ENCODE measurements around the gene PLEKHA8.
"Not testable (repeated sequence)": the region's sequence is repeated elsewhere in the genome, so short reads cannot be mapped to it uniquely, and the experiment has no call there.

Gene PLEKHA8

DNA sequence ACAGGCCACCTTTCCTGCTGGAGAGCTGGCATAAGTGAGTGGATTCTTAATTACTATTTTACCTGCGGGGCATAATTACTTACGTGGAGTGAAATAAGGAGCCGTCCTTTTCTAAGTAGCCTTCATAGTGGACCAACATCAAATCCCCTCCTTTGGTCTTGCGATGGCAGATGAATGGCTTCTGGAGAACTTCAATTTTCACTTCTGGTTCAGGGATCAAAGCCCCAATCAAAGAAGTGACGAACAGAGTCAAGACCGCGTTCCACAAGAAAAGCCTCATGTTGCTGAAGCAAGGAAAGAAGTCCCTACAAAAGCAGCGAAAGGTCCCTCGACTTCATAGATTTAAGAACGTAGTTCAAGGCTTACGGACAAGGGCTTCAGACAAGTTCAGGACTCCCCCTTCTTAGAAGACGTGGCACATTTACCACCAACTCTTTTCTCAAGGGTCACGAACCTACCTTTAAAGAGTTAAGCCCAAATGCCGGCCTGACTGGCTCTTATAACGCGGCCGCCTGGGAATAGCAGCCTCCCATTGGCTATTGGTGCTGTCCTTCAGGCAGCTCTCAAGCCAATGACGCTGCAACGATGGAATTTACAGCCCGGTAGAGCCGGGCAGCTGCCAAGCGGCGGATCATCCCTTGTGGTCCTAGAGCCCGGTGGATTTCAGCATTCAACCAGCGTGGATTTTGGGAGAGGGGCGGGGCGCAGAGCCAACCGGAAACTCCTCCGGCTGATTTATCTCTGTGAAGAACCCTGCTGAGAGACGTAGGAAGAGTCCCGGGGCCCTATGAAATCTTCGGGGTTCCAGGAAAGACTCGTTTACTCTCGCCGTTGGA, 1.8 kb upstream of the PLEKHA8 start, which contains the start of gene FKBP14:
Gene FKBP14, minus strand, starts transcription at position 474 of the 836 bp plus-strand sequence. Its CDS starts 194 bp downstream, at position 280.
- DNase-seq, result peak; percentile 98

DNA sequence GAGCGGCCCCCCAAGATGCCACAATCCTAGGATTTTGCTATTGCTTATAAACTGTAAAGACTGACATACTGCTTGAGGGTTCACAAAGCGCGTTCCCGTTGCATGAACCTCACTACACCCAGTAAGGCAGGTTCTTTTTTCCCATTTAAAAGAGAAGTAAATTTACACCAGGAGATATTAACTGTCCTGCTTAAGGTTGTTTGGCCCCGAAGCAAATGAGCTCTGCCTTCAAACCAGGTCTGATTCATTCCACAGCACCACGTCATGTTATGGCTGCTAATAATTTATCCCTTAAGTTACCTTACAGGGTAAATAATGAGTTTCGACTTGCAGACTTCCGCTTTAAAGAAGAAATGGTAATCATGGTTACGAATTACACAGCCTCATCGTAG, 1.2 kb upstream of the PLEKHA8 start:
- DNase-seq, result no peak

DNA sequence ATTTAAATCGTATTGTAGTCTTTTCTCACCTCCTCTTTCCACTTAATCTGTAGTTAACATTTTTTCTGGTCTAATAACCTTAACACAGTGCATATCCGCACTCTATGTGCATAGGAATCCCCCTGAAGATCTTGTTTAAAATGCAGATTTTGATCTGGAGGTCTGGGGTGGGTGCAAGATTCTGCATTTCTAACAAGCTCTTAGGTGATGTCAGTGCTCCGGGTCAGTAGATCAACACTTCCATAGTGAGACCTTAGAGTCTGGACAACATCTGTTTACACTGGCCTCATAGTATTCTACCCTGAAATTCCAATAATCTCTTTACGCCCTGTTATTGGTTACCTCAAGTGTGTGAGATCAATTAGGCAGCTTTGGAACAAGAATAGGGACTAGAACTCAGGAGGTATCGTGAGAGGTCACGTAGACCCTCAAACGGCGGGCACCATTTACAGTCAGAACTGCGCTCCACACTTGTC, 434 bp upstream of the PLEKHA8 start:
- no peak for DNase-seq

DNA sequence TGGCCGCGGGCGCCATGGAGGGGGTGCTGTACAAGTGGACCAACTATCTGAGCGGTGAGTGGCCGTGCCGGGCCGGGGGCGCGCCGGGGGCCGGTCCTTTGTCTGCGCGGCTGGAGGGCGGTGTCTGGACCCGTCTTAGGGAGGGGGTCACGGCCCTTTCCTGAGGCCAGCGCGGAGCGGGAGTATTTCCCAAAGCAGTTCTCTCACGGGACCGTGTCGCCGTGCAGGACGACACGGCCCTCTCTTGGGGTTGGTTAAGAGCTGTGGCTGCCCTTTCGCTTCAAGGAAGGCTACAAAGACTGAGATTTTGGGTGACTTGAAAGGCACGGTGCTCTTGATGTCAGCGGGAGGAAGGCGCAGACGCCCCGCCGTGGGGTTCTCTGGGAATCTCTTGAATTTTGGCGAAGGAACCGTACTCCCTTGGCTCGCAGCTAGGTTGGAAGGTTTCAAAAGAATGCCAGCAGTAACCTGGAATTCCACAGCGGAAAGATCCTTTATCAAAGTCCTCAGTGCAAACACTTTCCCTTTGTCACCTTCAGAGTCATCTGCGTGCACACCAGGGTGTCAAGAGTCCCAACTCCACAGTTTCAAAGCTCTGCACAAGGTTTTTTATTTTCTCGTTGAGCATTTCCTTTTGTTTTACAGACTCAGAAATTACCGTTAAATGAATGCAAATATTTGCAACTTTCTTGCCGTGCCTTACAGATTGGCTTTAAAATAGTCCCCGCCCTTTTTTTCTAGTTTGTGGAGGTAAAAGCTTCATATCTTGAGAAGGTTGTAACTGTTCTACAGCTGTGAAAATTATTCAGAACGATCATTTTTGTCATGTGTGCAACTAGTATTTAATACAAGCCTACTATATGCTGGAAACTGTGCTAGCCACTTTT, 780 bp downstream of the PLEKHA8 start:
- DNase-seq, result no peak

DNA sequence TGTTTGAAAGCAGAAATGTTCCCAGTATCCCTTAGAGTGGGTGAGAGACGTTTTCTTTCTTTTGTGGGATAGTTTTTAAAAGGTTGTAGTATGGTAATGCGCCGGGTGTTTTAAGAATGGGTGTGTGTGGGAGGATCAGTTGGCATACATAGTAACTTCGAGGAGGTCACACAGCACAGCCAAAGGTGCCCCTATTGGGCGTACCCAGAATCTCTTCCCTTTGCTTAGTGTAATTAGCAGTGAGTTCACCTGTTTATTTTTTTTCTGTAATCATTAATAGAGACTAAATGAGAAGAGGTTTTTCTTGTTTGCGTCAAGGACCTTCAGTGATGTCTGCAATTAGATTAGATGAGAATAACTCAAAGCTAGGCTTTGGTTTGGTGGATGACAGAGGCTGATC, 1.5 kb downstream of the PLEKHA8 start:
- no peak for DNase-seq

DNA sequence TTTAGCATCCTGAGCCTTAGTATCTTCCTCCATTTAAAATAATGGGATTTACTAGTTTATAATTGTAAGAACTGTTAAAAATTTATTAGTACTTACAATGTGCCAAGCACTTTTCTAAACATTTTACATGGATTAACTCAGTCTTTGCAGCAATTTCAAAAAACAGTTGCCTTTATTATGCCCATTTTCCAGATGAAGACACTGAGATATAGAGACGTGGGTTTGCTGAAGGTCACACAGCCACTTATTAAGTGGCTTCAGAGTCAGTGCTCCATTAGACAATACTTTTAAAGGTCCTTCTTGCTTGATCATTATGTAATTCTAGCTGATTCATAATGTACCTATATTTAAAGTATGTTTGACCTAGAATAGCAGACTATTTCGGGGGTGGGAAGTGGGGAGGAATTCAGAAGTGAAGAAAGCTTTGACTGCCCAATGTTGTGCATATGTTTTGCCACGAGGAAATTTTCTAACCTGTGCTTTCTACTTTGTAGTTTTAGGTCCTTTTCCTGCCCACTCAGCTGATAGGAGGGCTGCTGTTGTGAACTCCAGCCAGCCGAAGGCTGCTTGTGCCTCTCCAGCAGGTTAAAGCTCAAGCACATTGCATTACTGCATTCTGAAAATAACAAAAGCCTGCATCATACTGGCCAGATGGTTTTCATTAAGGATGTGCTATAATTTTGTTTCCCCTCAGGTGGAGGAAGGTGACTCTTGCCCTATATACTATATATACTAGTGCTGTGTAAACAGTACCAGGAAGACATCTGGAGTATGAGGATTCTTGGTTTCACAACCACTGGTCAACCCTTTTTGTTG, 4.3 kb downstream of the PLEKHA8 start:
- no peak for DNase-seq

DNA sequence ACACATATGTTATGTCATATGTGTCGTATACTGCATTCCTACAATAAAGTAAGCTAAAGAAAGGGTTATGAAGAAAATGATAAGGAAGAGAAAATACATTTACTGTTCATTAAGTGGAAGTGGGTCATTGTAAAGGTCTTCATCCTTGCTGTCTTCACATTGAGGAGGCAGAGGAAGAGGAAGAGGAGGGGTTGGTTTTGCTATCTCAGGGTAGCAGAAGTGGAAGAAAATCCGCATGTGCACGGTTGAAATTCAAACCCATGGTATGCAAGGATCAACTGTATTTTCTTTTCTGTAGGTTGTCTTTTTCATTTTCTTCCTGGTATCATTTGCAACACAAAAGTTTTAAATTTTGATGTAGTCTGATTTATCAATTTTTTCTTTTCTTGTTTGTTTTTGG, 6.3 kb downstream of the PLEKHA8 start:
- no peak for DNase-seq

DNA sequence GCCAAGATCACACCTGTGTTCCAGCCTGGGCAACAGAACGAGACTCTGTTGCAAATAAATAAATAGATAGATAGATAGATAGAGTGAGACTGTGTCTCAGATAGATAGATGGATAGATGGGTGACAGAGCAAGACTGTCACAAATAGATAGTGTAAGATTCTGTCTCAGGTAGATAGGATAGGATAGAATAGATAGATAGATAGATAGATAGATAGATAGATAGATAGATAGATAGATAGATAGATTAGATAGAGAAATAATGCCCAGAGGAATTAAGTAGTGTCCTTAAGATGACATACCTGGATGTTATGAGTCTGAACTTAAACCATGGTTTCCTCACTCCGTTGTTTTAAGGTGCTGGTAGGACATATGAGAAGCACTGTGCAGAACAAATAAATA, 8.0 kb downstream of the PLEKHA8 start:
- no peak for DNase-seq

DNA sequence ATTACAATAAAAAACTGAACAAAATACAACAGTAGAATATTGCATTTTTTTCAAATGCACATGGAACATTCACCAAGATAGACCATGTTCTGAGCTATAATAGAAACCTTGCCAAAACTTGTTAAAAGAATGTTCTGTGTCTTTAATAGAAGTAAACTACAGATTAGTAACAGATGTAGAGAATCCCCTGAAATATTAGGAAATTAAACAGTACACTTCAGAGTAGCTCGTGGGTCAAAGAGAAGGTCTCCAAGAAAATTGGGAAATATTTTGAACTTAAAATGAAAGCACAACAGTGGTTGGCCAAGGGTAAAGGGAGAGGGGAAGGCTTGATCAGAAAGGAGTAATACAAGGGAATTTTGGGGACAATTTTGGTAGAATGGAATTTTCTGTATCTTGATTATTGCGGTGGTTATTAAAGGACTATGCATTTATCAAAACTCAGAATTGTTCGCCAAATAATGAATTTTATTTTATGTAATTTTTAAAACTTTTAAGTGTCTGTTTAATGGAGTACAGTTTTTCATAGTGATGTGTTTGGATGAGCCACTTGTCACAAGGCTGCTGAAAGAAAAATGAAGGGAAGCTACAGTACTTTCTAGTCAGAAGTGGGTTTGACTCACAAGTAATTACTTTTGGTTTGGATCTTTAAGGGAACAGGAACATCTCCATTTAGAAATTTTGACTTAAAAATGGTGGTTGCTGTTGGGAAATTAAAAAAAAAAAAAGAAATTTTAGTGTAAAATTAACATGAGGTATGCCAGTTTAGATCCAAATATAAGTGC, 10.2 kb downstream of the PLEKHA8 start:
- no peak for DNase-seq

DNA sequence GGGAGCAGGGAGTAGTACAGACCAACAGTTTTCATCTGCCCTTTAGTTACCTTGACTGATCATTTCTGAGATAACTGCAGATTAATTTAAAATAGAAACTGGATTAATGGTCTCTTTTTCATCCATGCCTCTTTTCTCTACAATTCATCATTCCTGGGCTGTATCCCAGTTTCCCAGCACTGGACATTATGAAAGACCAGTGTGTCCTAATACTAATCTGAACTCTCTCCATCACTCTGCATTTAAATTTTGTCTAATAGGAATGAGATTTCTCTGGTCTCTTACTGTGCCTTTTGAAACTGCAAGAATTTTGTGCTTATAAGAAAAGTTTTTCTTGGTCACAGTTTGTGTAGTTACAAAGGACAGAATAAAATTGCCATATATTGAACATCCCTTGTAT, 12.7 kb downstream of the PLEKHA8 start:
- no peak for DNase-seq

DNA sequence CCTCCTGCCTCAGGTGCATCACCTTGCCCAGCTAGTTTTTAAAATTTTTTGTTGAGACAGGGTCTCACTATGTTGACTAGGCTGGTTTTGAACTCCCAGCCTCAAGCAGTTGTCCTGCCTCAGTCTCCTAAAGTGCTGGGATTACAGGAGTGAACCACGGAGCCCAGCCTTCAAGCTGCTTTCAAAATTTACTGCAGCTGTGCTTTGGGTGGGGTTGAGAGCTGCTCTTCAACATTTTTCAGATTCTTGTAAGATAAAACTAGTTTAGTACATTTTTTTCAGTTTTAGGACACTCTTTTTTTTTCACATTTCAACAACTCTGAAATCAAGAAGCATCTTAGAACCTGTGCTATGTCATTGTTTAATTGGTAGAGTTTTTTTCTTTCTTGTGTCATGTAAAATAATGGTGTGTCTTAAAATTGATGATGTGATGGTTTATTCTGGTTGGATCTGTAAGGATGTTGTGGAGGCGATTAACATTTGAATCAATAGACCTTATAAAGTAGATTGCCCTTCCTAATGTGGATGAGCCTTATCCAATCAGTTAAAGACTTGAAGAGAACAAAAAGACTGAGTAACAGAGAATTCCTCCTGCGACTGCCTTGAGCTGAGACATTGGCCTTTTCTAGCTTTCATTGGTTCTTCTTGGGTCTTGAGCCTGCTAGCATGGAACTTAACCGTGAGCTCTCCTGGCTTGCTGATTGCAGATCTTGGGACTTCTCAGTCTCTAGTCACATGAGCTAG, 13.5 kb downstream of the PLEKHA8 start:
- DNase-seq, result no peak

DNA sequence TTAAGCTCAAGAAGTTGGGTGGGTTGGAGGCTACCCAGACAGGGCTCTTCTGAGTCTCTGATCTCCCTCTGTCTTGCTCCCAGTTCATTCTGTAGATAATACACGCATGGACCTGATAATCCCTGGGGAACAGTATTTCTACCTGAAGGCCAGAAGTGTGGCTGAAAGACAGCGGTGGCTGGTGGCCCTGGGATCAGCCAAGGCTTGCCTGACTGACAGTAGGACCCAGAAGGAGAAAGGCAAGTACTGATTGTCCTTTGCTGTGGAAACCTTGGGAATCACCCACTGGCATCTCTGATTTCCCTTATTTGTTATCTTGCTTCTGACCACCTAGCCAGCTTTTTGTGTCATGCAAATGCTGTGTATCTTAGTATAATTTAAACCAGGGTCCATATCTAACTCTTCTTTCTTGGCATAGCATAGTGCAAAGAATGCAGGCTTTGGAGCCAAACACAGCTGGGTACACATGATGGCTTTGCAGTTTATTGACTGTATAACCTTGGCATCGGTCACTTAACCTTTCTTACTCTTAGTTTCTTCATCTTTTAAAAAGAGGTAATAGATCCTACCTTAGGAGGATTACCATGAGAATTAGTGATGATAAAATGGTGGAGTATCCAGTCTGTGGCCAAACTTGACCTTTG, 18.0 kb downstream of the PLEKHA8 start:
- DNase-seq, result no peak

DNA sequence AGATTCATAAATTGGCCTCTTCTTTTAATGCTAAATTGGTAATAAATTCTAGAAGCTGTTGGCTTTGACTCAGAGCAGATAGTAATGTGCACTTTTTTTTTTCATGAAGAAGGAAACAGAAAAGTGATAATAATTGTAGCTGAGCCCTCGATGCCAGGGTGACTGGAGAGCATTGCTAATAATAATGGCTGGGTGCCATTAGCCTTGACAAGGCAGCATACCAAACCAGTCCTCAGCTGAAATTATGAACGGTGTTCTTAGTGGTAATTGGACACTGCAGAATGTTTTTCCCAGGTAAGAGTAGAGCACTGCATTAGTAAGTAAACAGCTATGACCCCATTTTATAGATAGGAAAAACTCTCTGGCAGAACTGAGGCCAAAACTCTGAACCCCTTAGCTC, 18.9 kb downstream of the PLEKHA8 start:
- no peak for DNase-seq

DNA sequence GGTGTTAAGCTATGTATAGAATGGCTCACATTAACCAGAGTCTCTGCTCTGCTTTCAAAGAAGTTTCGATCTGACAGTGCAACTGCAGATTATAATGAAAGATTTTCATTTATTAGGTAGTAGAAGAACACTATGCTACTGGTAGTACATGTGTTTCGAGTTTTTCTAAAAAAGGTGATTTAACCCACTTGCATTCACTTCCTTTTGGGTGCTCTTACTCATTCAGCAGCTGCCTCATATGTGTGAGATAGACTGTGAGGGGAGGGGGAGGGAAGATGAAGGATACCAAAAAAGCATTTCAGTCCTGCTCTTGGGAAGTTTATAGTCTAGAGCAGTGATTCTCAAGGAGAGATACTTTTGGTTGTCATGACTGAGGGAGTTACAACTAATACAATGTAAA, 20.4 kb downstream of the PLEKHA8 start:
- no peak for DNase-seq

DNA sequence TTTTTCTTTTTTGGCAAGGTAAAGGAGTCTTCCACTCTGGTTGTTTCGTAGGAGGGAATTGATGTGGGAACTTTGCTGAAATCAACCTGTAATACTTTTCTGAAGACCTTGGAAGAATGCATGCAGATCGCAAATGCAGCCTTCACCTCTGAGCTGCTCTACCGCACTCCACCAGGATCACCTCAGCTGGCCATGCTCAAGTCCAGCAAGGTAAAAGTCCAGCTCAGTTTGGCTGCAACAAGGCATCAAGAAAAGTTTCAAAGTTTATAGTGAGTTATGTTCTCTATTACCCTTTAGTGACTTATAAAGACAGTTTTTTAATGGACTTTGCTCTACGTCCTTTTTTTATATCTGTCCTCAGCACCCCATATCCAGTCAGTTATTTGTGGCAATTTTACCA, 21.0 kb downstream of the PLEKHA8 start:
- DNase-seq, result no peak

DNA sequence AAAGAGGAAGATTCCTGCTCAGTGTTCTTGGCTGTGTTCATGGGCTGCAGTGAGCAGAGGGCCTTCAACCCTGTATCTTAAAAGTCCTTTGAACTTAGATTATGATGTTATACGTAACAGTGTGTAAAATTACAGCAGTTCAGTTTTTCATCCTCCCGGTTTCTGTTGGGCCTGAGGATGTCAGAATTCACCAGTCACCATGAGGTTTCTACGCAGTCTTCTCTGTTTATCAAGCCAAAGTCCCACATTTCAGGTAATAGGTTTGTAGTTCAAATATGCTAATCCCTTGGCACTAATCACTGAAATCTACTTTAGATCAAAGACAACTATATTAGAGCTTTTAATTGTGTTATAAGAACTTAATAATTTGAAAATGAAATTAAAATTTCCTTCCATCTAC, 24.9 kb downstream of the PLEKHA8 start:
- DNase-seq, result no peak

DNA sequence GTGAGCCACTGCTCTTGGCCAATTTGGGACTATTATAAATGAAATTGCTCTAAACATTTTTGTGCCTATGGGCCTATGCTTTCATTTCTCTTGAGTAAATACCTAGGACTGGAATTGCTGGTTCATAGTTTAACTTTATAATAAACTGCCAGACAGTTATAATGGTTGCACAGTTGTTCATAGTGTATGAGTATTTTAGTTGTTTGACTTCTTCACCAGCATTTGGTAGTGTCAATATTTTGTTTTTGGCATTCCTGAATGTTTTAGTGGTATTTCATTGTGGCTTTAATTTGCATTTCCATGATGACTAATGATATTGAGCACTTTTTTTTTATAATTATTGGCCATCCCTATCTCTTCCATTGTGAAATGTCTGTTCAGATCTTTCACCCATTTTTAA, 29.5 kb downstream of the PLEKHA8 start:
- DNase-seq, result no peak

DNA sequence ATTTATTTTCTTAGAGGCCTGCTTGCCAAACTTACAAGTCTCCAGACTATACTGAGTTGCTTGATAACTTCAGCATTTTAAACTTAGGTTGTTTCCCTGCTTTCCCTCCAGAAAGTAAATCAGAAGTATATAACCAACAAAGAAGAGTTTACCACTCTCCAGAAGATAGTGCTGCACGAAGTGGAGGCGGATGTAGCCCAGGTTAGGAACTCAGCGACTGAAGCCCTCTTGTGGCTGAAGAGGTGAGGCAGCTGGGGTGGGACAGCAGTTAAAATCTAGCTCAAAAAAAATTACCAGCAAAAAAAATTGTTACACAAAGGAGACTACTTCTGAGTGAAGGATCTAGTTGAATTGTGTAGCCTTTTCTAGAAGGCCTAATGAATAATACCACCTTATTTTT, 33.6 kb downstream of the PLEKHA8 start:
- DNase-seq, result not testable (repeated sequence)

DNA sequence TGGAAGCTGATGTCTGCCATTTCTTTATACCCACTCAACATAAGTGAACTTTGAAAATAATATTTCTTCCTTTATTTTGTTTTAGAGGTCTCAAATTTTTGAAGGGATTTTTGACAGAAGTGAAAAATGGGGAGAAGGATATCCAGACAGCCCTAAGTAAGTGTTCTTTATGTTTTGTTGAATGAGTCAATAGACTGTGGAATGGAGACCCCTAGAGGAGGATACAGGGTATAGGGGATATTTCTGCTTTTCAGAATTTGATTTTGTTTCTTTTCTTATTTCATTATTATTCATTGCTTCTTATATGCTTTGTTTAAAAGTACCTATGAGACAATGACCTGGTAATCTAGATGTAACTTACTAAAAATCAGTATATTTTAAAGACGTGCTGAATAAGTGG, 34.4 kb downstream of the PLEKHA8 start:
- no peak for DNase-seq

DNA sequence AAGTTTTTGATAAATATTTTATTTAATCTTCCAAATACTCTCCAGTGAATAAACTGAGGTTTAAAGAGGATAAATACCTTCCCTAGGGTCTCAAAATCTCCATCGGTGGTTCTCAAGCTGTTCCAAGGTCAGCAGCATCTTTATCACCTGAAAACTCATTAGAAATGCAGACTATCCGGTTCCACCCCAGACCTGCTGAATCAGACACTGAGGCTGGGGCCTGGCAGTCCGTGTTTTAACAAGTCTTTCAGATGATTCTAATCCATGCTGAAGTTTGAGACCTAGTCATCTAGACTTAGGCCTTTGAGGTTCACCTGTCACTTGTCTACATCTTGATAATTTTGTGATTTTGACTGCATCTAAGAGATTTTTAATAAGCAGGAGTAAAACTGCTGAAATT, 37.5 kb downstream of the PLEKHA8 start:
- DNase-seq, result no peak

DNA sequence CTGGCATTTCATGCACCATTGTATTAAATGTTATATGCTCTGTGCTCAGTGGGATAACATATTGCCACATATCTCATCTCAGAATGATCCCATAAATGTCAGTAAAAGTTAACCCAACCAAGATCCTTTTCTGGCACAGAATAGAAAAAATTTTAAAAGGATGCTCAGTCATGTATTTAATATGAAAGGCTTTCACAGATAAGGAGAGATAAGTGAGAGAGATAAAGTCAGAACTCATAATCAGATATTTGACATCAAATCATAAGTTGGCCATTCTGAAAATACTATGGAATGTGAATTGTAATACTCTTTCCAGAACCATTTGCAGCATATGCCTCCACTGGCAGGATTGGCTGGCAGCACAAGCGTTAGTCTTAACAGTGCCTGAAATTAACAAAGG, 38.5 kb downstream of the PLEKHA8 start:
- no peak for DNase-seq
